VCaP (cell line): ENCODE results near the gene UTP14A.
"Not testable (repeated sequence)": the region's sequence is repeated elsewhere in the genome, so short reads cannot be mapped to it uniquely, and the experiment has no call there.

Experiments used
- H3K27ac ChIP-seq: fragments of 450-650 bp; 2 replicates; pipeline ENCODE4 v1.5.1; 2017
- CTCF ChIP-seq: fragments of 450-650 bp; conservative IDR thresholded peaks from 2 replicates; pipeline ENCODE4 v1.5.1; 2017; ENCODE audit warnings: mild to moderate bottlenecking, moderate library complexity

Gene UTP14A

GRCh38 chrX:129905787-129906580 is at the start of gene UTP14A:
Gene UTP14A, plus strand, starts transcription at chrX:129906164. Its CDS starts 47 bp downstream, at chrX:129906211.
- TF ChIP-seq CTCF: no peak
- H3K27ac ChIP-seq: peak within 1 kb of the TSS; percentile 73

GRCh38 chrX:129859134-129859533 is 46.8 kb upstream of the UTP14A start:
- not testable (repeated sequence) for H3K27ac ChIP-seq

- not testable (repeated sequence) for H3K27ac ChIP-seq
Measured at GRCh38 chrX:129866321-129866720, 39.6 kb upstream of the UTP14A start.

GRCh38 chrX:129872524-129872923 is 33.4 kb upstream of the UTP14A start:
- TF ChIP-seq CTCF: no peak
- no peak overlapping the region for H3K27ac ChIP-seq

- no peak overlapping the region for H3K27ac ChIP-seq
- TF ChIP-seq CTCF: no peak
Measured at GRCh38 chrX:129875669-129876068, 30.3 kb upstream of the UTP14A start.

GRCh38 chrX:129876771-129877305 is 29.1 kb upstream of the UTP14A start:
- no peak for TF ChIP-seq CTCF
- H3K27ac ChIP-seq: no peak overlapping the region

GRCh38 chrX:129877401-129877800 is 28.6 kb upstream of the UTP14A start:
- H3K27ac ChIP-seq: no peak overlapping the region
- TF ChIP-seq CTCF: no peak

- H3K27ac ChIP-seq: no peak overlapping the region
- no peak for TF ChIP-seq CTCF
Measured at GRCh38 chrX:129900054-129900453, 5.9 kb upstream of the UTP14A start.
